NCI-H1694 treated with DMSO at 0.1 percent for 48 hours (cell line): ENCODE results near the gene INPP5J.
"Not testable (repeated sequence)": the region's sequence is repeated elsewhere in the genome, so short reads cannot be mapped to it uniquely, and the experiment has no call there.

Source experiments
- DNase-seq: peaks from one replicate; lab custom pipeline; 2025; lab: John Stamatoyannopoulos, UW

INPP5J gene

DNA sequence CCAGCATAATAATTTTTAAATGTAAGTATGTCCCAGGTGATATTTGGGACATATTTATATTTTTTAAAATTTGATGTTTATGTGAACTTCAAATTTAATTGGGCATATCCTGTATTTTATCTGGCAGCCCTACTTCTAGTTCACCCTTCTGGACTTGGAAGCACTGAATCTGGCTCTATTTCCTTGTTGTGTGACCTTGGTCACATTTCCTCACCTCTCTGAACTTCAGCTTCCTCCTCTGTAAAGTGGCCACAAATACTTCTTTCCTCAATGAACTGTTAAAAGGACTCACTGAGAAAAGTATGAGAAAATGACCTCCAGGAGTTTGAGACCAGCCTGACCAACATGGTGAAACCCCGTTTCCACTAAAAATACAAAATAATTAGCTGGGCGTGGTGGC lies 29.1 kb downstream of the INPP5J start:
- no peak for DNase-seq

DNA sequence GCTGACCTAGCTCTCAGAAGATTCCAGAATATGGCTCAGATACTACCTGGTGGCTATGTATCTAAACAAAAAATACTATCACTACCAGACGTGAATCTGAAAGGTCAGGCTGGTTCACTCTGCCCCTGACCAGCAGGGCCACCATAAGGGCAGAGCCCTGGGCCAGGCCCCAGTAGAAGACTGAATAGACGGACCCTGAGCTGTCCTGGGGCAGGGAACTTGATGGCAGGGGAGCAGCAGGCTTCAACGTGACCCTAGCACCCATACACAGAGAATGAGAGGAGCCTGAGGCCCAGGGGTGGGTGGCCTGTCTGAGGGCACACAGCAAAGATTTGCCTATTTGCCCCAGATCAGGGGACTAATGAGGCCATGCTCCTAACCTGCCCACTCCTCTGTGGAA lies 30.6 kb downstream of the INPP5J start:
- no peak for DNase-seq

DNA sequence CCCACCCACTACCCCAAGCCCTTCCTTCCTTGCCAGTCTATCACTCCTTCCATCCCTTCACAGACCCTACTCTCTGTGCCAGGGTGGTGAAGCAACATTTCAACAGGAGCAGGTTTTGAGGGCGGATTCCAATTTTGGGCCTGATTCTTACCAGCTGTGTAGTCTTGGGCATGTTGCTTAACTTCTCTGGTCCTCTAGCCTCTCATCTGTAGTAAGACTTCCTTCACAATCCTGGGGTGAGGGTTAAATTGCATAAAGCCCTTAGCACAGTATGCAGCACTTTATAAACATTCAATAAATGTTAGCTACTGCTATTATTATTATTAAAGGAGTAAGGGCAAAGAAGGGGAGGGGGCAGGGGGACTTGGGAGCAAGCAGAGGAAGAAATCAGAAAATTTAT lies 32.2 kb downstream of the INPP5J start:
- no peak for DNase-seq

DNA sequence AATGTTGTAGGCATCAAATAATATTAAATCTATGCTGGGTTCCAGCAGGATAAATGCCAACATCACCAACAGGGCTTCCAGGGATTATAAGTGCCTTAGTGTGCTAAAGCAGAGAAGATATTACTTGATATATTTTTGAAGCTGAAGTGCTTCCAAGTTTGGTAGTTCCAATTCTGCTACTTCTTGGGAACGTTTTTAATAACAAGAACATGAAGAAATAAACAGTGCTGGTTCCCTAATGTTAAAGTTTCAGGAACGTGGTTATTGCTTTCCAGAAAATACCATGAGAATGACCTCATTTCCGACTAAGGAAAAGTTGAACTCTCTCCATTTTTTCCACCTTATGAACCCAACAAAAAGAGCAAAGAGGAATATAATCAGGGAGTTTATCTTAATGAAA lies 32.7 kb downstream of the INPP5J start:
- no peak for DNase-seq

DNA sequence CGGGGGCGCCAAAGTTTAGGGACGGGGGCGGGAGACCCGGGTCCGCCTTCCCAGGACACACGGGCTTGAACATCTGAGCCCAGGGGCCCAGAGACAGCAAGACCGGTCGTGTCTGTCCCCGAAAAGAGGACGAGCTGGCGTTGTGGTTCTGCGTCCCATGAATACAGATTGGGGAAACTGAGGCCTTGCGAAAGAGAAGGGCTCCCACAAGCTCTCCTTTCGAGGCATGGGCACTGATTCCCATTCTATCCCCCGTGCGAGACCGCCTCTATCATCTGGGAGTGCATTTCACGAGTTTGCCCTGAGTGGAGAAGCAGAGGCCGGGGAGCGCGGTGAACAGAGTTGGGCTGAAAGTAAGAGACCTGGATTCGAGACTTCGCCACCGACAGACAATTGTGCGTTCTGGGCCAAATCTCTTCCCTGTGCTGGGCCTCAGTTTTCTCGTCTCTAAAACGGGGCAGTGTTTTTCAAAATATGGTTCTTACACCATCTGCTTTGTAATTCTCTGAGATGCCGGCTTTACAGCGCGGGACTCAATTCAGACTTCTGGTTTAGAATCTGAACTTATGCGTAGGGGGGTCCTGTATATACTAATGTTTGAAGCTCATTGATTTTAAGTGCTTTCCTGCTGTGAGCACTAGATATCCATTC lies 37.7 kb downstream of the INPP5J start:
- no peak for DNase-seq

DNA sequence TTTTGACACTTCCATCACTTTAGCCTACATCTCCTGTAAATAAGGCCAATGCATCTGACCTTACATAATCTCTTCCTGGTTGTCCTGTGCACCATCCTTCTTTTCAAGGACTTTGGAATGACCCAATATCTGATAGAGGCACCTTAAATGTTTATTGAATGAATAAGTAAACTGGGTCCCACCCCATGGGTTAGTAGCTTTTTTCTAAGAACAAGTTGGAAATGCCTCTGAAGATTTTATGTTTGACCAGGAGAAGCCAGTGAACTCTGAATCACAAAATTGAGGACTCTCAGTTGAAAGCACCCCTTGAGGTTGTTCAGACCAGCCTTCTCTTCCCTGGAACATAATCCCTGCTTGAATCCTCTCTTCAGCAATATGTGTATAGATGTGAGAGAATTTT lies 38.6 kb downstream of the INPP5J start:
- DNase-seq, result no peak

DNA sequence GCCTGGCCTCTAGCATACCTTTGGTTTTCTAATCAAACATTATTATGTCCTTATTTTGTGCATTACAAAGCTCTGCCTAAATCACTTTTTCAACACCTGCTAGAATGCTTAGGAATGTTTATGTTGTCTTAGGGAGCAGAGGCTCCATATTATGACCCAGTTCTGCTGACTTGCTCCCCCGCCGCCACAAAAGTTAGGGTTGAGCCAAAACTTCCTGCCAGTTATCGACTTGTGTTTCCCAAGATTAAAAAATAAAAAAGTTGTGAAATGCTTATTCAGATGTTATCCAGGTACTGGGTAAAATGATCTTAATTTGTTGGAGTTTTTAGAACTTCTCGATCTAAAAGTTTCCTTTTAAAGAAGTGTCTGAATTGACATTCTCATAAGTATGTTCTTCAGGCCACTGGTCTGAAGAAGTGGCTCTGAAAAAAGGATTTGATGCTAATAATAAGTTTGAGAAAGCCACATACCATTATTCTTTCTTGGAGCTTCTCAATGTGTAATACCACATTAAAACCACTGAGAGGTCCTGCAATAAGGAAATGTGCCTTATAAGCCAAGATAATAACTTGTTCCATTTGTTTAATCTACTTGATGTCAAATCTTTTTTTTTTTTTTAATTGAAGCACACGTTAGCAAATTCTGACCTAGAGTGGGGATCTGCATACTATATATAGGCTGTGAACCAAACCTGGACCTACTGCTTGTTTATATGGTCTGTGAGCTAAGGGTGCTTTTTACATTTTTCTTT lies 39.4 kb downstream of the INPP5J start:
- DNase-seq, result no peak

DNA sequence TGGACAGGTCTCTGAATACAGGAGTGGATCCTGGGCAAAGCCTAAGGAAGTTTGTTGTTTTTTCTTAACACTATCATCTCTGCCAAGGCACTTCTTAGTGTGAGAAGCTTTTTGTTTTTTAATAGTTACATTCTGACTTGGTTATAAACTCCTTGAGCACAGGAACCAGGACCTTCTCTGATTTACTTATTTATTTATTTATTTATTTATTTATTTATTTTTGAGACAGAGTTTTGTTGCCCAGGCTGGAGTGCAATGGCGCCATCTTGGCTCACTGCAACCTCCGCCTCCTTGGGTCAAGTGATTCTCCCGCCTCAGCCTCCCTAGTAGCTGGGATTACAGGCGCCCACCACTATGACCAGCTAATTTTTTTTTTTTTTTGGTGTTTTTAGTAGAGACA lies 48.2 kb downstream of the INPP5J start:
- no peak for DNase-seq

DNA sequence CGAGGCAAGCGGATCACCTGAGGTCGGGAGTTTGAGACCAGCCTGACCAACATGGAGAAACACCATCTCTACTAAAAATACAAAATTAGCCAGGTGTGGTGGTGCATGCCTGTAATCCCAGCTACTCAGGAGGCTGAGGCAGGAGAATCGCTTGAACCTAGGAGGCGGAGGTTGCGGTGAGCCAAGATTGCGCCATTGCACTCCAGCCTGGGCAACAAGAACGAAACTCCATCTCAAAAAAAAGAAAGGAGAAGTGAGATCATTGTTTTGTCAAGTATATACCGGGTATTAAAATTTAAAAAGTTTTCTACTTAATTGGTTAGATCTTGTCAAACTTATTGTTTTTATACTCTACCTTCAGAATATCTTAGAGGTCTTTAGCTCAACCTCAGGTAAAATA lies 49.0 kb downstream of the INPP5J start:
- not testable (repeated sequence) for DNase-seq

DNA sequence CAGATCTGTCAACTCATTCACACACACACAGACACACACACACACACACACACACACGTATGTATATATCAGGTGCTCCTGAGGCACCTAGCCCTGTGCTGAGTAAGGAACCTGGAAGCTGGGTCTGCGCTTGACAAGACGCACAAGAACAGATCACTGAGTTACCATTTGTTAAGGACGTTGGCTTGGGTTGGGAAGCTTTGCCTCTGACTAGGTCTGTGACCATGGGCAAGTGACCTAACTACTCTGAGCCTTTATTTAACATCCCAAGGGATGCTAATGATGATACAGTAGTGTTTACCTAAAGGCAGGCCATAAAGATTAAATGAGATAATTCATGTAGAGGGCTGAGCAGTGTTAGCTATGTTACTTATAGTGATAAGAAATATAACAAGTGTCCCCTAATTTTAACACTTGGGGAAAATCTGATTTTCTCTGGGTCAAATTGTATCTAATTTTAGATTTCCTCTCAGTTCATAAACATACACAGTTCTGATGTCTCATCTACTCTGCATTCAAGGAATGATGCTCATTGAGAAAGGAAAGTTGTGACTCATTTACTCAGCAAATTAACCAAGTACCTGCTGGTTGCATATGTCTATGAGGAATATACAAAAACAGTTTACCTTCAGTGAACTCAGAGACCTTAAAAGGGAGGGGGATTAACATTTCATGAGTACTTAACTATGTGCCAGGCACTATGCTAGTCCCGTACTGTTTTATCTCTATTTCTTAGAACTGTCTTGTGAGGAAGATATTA lies 50.8 kb downstream of the INPP5J start:
- no peak for DNase-seq

DNA sequence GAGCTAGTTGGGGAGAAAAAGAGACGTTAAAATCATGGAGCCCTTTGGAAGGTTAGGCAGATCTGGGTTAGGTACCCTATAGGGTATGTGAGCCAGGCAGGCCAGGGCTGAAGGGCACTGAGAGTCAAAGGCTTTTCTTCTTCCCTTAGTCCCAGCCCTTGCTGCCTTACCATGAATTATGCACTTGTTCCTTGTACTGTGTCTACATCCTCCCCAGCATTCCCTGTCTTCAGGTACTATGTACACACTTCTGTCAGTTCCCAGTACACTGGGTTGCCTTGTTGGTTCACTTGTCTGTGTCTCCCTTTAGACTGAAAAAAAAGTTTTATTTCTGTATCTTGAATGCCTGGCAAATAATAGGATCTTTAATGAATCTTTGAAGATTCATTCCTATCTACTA lies 54.2 kb downstream of the INPP5J start:
- no peak for DNase-seq

DNA sequence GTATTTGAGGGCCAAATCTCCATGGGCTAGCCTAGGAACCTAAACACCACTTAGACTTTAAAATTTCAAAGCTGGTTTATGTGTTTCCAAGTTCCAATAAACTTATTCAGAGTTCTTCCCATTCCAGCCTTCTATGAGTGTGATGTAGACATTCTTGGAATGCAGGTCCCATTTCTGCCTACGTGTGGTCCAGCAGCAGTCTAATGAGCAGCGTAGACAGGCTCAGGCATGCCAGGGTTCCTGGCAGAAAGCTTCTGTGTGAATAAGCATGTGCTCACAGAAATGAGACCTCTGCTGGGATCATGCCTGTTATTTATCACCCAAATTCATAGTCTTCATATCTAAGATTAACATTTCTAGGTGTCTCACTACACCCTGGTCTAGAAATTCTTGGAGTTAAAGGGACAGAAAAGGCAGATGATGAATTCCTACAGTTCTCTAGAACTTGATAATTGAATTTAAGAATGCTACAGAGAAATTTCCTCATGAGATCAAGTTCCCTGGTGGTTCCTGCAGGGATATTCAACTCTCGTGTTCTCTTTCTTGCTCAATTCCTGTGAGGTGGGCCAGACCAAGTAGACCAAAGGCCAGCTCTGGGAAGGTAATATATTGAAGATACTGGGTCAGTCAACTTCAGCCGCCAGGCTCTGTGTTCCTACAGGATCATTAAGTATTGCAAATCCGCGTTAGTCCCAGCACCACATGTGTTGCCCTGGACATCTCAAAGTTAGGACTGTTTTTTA lies 54.8 kb downstream of the INPP5J start:
- peak; percentile 16 for DNase-seq

DNA sequence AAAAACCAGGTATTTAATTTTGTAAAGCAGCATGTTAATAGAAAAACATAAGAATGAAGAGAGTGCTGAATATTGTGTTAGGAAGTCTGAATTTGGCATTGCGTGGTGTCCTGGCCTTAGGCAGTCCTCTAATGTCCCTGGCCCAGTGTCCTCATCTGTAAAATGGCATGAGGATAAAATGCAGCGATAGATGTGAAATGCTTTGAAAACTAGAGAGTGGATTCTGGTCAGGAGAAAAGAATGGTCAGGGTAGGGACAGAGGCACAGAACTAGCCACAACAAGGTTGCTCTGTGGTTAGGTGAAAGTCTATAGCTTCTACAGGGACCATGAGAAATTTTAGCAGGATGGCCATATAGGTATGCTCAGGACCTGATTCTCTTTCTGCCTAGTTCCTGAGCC lies 56.1 kb downstream of the INPP5J start:
- no peak for DNase-seq

DNA sequence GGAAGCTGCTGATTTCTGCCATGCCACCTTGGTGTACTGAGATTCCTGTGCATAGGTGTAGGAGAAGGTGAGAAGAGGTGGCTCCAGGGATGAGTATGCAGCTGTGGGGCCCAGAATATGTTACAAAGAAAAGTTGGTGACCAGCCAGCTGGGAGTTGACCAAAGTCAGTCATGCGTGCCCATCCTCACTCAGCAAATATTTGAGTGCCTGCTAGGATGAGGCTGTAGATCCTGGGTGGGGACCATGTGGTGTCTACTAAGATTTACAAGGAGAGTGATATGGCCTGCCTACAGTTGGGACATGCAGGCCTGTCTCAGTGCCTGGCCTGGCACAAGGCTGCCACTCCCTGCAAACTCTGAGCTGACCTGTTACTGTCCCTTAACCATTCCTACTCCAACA lies 56.6 kb downstream of the INPP5J start:
- no peak for DNase-seq

DNA sequence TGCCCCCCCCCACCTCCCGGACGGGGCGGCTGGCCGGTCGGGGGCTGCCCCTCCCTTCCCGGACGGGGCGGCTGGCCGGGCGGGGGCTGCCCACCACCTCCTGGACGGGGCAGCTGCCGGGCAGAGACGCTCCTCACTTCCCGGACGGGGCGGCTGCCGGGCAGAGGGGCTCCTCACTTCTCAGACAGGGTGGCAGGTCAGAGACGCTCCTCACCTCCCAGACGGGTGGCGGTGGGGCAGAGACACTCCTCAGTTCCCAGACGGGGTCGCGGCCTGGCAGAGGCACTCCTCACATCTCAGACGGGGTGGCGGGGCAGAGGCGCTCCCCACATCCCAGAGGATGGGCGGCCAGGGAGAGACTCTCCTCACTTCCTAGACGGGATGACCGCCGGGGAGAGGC lies 61.2 kb downstream of the INPP5J start:
- no peak for DNase-seq
